Measurements from ENCODE around the gene UGT1A10.

UGT1A10 gene

GRCh38 chr2:233789554-233789953, 153.3 kb downstream of the UGT1A10 start:
- DNase-seq, result no peak

DNA sequence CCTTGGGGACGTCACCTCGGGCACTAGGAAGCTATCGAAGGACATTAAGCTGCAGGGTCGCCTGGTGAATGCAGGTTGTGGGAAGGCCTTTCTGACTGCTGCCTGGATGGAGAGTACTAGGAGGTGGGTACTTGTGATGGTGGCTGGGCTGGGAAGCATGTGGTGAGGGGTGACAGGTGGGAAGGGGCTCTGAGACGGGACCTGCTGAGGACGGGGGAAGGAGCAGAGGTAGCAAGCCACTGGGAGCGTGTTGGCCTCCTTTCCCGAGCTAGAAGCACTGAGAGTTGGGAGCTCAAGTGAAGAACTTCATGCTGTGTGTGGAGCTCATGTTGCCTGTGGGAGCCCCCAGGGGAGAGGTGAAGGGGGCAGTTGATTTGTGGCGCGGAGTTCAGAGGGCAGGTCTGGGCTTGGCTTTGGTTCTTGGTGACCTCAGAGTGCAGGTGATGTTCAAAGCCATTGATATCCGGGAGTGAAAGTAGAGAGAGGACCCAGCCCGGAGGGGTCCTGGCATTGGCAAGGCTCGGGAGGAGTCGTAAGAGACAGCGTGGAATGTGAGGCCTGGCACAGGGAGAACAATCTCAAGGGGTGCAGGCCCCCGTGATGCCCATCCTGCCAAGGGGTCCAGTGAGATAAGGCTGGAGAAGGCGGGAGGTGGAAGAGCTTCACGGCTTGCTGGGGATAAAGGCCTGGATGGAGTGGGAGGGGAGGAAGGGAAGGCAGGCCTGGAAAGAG, 155.1 kb downstream of the UGT1A10 start:
- DNase-seq, result no peak

DNA sequence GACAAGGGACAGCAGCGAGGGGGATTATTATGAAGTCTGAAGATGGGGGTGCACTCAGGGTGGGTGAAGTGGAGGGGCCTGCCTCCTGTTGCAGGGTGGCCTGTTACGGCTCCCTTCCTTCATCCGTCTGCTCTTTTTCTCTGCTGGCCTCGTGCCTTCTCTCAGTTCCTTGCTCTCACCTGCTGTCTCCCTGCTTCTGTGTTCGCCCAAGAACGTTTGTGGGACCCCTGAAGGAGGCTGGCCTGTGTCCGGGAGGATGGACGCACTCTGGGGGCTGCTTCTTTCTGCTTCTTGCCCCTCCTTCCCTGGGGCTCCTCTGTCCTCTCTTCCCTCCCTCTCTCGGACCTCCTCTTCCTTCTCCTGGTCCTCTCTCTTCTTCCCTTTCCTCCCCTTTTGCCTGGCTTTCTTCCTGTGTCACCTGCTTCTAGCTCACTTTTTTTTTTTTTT, 155.7 kb downstream of the UGT1A10 start:
- no peak for DNase-seq

DNA sequence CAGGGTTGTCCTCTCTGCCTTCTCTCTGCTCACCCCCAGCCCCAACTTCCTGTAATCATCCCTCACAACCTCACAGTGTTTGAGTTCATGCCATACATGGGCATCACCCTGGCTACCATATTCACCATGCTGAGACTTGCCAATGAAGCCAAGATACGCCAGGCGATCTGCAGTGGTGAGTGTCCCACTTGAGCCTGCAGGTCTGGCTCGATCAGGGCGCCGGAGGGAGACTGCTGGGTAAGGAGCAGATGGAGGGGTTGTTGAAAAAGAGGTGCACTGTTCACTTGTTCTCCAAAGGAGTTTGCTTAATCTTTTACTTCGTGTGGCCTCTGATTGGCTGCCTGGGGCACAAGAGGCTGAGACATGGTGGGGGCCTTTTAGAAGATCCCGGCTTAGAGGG, 156.5 kb downstream of the UGT1A10 start:
- no peak for DNase-seq

GRCh38 chr2:233793465-233794127, 157.3 kb downstream of the UGT1A10 start:
- DNase-seq, result no peak

DNA sequence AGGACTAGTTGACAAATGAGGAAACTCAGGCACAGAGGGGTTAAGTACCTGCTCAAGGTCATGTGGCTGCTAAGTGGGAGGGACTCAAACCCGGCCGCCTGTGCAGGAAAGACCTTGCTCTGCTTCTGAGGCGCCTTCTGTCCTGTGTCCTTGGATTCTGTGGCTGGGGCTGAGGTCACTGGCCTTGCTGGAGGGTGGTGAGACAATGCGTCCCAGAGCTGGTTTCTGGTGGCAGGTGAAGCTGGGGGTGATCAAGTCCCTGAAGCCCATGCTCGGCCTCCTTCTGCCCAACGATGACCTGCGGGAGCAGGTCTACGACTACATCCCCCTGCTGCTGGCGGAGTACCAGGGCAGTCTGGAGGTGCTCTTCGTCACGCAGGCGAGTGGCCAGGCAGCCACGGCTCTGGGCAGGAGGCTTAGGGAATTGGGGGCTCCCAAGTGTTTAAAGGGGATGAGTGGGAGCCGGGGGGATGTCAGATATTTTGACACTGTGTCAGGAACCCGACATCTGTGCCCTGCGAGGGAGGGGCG, 157.9 kb downstream of the UGT1A10 start:
- no peak for DNase-seq

DNA sequence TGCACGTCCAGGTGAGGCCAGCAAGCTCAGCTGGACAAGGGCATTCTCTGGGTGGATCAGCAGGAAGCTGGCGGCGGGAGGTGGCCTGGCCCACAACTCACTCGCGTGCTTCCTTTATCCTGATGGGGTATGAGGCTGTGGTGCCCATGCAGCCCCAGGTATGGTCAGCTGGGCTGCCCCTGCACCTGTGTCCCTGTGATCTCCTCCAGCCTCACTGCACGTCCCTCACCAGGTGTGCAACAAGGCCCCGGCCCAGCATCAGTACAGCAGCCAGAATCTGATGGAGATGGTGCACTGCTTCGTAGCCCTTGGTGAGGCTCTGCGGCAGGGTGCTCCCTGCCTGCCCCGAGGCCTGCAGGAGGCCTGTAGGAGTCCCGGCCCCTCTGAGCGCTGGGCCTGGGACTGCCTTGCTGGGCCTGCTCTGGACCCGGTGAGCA, 159.5 kb downstream of the UGT1A10 start:
- DNase-seq, result no peak

DNA sequence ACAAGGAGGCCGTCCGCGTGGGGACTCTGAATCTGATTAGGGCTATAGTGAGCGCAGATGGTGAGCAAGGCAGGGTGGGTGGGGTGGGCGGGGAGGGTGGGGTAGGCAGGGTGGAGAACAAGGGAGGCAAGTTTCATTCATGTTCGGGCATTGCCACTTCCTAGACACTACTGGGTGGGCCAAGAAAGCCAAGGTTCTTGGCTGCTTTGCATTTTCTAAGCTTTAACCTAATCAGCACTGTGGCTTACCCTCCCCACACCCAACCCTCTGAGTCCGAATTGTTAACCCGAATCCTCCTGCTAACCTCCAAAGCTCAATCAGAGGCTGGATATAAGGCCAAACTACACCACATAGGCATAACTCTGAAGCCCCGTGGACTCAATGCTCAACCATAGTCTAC, 160.0 kb downstream of the UGT1A10 start:
- DNase-seq, result no peak

DNA sequence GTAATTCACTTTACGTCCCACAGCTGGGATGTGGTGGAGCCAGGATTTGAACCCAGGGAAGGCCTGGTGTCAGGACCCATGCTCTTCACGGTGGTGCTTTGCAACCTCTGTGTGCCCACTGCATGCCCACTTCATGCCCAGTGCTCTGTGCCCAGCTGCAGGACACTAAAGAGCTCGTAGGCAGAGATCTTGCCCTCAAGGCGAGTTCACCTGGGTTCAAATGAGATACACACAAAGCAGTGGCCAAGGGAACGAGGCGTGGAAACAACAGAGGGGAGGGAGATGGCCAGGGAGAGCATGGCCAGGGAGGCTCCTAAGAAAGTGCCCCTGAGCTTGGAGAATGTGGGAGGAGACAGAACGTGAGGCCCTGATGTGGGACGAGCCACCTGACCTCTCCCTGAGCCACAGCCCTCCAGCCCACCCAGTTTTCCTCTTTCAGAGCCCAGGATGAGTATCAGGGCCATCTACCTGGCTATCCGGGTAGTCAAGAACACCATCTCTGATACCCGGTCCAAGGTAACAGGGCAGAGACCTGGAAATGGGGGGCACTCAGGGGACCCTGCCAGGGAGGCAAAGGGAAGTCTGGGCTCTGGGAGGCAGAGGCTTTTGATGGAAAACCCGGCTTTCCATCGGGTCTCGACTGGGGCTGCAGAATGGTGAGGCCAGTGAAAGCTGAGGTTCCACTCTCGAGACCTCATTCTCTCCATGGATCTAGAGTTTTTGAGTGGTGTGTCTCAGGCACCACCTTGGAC, 162.3 kb downstream of the UGT1A10 start:
- no peak for DNase-seq

- no peak for DNase-seq
Observed at GRCh38 chr2:233799087-233799665, 162.9 kb downstream of the UGT1A10 start.

GRCh38 chr2:233799716-233800115, 163.5 kb downstream of the UGT1A10 start:
- no peak for DNase-seq

GRCh38 chr2:233800208-233800607, 164.0 kb downstream of the UGT1A10 start:
- DNase-seq, result no peak

DNA sequence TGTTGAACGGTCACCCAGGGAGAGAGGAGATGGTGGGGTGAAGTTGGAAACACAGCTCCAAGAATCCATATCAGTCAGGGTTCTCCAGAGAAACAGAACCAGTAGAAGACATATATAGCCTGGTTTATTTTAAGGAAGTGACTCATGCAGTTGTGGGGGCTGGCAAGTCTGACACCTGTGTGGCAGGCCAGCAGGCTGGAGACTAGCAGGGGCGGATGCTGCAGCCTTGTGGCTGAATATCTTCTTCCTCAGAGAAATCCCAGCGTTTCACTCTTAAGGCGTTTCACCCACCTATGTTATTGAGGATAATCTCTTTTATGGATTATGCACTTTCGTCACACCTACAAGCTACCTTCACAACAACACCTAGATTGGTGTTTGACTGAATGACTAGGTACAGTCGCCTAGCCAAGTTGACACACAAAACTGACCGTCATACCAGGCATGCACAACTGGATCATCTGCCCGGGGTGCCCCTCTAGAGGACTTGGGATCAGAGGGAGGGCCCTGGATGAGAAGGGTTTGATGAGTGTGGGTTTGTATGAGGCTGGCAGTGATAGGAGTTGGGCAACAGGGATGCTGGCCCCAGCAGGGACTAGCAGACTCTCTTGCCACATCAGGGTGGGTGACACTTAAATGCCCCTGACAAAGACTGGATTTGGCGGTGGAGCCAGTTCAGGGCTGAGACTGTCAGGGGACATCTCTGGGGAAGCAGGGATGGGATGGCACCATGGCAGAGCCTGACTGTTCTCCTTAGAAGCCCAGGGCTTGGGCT, 165.3 kb downstream of the UGT1A10 start:
- DNase-seq, result no peak

DNA sequence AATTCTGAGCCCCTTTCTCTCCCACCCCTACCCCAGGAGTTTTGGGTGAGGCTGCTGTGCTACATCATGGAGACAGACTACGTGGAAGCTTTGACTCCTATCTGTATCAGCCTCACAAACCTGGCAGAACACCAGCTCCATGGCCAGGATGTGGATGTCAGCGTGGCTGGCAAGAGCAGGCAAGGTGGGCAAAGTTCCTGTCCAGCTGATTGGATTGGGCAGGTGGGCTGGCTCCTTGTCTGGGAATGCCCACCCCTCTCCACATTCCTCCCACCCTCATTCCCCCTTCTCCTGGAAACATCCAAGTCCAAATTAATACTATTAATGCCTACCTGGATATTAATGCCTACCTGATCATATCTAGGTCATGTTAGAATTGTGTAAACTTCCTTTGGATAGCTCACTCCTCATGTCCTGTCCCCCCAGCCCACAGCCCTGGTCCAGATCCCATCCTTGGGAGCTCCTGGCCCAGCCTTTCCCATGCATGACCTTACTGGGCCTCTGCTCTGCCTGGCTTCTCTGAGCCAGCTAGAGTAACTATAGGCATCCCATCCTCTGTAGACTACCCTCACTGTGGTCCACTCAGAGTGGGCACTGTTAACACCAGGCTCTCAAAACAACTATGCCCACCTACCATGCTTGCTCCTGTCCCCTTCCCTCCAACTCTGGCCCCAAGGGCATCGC, 166.0 kb downstream of the UGT1A10 start:
- DNase-seq, result no peak

DNA sequence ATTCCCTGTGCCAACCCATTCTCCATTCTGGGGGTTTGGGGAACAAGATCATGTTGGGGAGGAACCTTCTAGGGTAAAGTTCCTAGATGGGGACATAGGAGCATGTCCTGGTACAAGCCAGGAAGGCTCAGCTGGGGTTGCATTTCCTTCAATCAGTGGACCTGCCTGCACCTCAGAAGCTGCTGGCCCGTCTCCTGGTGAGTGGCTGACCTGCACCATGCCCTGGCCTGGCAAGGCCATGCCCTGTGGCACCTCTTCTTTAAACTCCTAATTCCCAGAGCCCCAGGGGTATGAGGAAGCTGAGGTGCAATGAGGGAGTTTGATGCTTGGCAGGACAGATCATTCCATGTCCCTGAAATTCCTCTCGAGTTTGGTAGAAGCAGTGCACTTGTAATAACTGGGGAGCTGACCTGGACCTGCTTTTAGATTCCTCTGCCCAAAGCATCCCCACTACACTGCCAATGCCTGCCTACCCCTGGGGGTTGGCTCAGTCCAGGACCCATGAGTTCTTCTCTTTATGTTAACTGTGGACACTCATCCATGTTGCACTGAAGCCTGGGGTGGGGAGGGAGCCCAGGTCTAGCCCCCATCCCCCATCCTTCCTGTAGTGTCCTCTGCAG, 167.2 kb downstream of the UGT1A10 start:
- DNase-seq, result no peak

- no peak for DNase-seq
Observed at GRCh38 chr2:233803994-233804393, 167.7 kb downstream of the UGT1A10 start.

DNA sequence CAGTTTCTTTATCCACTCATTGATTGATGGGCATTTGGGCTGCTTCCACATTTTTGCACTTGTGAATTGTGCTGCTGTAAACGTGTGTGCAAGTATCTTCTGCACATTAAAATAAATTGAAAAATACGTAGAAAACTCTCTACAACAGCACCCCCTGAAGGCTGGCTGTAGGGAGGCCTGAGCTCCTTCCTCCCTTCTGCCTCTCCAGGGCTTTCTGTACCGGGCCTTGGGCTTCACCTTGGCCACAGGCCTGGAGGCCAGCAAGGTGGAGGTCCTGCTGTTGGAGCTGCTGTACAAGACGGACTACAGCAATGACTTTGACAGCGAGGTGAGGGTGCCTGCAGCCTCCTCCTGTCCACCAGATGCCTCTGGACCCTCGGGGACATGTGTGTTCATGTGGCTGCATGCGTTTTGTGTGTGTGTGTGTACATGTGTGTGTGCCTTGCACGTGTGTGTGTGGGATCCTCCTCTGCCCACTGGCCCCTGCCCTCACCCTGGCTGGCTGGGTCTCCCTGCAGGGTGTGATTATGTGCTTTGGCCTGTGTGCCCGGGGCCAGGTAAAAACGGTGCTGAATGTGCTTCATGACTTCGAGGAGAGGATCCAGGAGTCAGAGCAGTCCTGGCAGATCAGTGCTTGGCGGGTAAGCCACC, 171.1 kb downstream of the UGT1A10 start:
- no peak for DNase-seq

DNA sequence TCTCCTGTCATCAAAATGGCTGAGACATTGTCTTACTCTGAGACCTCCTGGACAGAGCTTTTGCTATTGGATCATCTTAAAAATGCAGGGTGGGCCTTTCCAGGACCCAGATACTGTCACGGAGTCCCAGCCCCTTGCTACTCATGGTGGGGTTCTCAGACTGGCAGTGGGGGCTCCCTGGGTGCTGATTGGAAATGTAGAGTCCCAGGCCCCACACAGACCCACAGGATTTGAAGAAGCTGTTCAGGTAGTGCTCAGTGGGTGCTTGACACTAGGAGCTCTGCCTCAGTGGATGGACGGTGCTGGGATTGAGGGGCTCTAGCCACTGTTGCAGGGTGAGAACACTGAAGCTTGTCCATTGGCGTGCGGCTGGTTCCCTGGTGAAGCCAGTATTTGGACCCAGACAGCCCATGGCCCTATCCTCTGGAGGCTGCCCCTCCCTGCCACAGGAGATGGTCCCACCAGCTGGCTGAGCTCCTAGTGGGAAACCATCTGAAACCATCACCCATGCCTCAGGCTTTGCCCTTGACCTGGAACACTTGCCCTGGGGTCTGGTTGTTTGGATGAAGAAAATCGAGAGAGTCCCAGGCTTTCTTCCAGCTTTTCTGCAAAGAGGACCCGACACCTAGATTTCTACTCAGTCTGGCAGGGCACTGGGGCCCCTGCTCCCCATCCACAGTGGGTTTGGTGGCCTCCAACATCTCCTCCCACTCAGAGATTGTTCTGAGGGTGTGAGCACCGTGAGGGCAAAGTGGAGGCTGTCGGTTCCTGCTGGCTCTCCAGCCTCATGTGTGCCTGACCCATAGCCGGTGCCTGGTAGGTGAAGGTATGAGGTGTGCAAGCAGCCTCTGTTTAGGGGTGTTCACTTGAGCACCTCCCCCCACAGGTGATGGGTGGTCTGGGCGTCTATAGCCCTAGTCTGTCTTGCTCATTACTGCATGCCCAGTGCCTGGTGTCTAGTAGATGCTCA, 172.0 kb downstream of the UGT1A10 start:
- DNase-seq, result no peak

DNA sequence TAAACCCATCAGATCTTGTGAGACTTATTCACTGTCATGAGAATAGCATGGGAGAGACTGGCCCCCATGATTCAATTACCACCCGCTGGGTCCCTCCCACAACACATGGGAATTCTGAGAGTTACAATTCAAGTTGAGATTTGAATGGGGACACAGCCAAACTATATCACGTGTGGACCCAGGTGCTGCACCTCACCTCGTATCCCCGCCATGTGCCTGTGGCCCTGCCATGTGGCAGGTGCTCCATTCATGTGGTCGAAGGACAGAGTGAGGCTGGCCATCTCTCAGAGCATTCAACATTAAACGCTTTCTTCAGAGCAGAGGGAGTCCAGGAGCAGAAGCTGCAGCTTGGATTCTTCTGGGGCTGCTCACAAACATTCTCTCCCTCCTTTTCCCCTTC, 174.1 kb downstream of the UGT1A10 start:
- DNase-seq, result no peak

DNA sequence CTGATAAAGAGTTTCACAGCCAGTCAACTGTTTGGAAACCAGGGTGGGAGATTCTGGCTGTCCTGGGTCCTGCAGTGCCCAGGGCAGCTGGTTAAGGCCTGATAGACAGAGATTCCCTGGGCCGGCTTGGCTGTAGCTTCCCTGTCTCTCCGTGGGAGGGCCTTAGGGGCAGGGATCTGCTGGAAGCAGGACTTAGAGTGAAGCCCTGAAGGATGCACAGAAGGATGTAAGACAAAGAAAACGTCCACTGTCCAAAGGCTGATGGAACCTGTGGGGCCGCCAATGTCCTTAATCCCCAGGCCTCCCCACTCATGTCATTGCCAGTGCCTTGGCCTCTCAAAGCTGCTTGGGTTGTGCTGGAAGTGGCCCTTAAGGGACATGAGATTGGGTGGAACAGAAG, 174.8 kb downstream of the UGT1A10 start:
- no peak for DNase-seq

Measured in NCI-H1092 treated with DMSO at 0.1 percent for 48 hours (cell line).